ENCODE data around the gene RABGAP1L.

DNA sequence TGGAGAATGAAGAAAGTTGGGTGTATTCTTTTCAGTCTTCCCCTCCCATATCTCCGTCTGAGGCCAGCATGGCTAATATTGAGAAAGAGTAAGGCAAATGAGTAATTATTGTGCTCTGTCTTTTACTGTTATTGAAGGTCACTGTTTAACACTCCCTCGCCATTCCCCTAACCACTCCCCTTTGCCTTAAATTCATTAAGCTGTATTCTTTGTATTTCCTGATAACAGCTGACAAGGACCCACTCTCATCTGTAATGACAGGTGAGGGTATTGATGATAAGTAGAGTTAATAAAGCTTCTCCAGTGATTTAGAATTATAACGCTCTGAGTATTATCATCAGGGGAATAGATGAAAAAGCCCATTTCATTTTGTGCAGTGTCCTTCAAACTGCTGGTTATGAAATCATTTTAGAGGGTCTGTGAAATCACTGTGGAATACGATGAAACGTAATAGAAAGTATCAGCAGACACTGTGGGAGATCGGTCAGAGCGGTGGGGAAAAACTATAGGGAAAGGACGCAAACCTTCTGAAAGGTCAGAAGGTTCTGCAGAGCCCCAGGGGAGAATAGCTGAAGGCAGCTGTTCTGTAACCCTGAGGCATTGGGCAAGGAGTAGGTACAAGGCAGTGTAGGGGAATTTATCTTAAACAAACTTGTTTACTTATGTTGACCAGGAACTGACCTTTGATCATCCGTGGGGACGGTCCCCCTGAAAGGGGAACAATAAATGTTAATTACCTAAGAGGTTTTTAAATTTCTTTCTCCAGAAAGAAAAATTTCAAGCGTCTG, 794.2 kb downstream of the RABGAP1L start:
- TF ChIP-seq, protein P1, sequence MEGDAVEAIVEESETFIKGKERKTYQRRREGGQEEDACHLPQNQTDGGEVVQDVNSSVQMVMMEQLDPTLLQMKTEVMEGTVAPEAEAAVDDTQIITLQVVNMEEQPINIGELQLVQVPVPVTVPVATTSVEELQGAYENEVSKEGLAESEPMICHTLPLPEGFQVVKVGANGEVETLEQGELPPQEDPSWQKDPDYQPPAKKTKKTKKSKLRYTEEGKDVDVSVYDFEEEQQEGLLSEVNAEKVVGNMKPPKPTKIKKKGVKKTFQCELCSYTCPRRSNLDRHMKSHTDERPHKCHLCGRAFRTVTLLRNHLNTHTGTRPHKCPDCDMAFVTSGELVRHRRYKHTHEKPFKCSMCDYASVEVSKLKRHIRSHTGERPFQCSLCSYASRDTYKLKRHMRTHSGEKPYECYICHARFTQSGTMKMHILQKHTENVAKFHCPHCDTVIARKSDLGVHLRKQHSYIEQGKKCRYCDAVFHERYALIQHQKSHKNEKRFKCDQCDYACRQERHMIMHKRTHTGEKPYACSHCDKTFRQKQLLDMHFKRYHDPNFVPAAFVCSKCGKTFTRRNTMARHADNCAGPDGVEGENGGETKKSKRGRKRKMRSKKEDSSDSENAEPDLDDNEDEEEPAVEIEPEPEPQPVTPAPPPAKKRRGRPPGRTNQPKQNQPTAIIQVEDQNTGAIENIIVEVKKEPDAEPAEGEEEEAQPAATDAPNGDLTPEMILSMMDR (IDR thresholded peaks at IDR 0.05), result no peak
- no peak for TF ChIP-seq POLR2A (IDR thresholded peaks at IDR 0.05)

Measured in body of pancreas (tissue), 4 donors.